NB4 (cell line): Measurements from ENCODE around the gene INF2.

Experiments
- MAX ChIP-seq: IDR thresholded peaks from 2 replicates; pipeline ENCODE4 v1.6.1; 2011; ENCODE audit warnings: low read depth, low read length
- TF ChIP-seq, protein P1 (sequence below): IDR thresholded peaks from one replicate; pipeline ENCODE4 v1.5.1; 2012; ENCODE audit warnings: low read depth, low read length

DNA sequence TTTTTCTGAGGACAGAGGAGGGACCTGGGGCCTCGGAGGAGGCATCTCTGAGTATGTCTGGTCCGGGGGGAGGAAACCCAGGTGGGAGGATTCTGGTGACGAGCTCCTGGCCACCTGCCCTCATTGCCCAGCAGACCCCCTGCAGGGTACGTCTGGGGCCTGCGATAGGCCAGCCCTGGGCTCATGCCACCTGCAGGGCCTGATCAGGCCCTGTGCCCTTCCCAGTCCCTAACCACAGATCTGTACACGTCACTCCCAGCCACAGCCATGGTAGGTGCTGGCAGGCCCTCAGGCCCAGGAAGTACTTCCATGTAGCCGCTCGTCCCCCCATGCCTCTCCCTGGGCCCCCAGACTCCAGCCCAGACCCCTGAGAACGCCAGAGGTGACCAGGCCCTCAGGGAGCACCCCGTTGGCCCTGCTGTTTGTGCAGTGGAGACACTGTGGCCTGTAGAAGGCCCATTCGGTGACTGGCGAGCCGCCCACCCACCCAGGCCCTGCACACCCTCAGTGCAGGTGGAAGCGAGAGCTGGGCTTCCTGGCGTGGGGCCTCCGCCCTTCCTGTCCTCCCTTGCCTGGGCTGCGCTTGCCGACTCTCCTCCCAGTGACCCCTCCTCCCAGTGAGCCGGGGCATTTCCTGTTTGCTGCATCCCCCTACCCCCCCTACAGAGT is 5.7 kb downstream of the INF2 start:
- TF ChIP-seq, protein P1, sequence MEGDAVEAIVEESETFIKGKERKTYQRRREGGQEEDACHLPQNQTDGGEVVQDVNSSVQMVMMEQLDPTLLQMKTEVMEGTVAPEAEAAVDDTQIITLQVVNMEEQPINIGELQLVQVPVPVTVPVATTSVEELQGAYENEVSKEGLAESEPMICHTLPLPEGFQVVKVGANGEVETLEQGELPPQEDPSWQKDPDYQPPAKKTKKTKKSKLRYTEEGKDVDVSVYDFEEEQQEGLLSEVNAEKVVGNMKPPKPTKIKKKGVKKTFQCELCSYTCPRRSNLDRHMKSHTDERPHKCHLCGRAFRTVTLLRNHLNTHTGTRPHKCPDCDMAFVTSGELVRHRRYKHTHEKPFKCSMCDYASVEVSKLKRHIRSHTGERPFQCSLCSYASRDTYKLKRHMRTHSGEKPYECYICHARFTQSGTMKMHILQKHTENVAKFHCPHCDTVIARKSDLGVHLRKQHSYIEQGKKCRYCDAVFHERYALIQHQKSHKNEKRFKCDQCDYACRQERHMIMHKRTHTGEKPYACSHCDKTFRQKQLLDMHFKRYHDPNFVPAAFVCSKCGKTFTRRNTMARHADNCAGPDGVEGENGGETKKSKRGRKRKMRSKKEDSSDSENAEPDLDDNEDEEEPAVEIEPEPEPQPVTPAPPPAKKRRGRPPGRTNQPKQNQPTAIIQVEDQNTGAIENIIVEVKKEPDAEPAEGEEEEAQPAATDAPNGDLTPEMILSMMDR = no peak
- TF ChIP-seq MAX = no peak
